Mucosa of stomach (tissue), 1 donor: ENCODE measurements around the gene ABCC12.

Experiments
- H3K27me3 ChIP-seq: one replicate; pipeline ENCODE4 v1.7.0; 2013; ENCODE audit warnings: mild to moderate bottlenecking, low read length; ENCODE audit not compliant: control insufficient read depth, insufficient read depth
- H3K36me3 ChIP-seq: one replicate; pipeline ENCODE4 v1.7.0; 2013; ENCODE audit warnings: low read length; ENCODE audit not compliant: control insufficient read depth, insufficient read depth
- H3K4me1 ChIP-seq: one replicate; pipeline ENCODE4 v1.7.0; 2013; ENCODE audit warnings: mild to moderate bottlenecking, low read length; ENCODE audit not compliant: control insufficient read depth, insufficient read depth
- H3K4me3 ChIP-seq: one replicate; pipeline ENCODE4 v1.7.0; 2013; ENCODE audit warnings: low read length
- H3K9ac ChIP-seq: one replicate; pipeline ENCODE4 v1.7.0; 2013; ENCODE audit warnings: mild to moderate bottlenecking, low read length, moderate library complexity
- H3K9me3 ChIP-seq: one replicate; pipeline ENCODE4 v1.7.0; 2013; ENCODE audit warnings: mild to moderate bottlenecking, low read length, moderate library complexity; ENCODE audit not compliant: control insufficient read depth
- donor health status: Pancreatic carcinoma.

Gene ABCC12

DNA sequence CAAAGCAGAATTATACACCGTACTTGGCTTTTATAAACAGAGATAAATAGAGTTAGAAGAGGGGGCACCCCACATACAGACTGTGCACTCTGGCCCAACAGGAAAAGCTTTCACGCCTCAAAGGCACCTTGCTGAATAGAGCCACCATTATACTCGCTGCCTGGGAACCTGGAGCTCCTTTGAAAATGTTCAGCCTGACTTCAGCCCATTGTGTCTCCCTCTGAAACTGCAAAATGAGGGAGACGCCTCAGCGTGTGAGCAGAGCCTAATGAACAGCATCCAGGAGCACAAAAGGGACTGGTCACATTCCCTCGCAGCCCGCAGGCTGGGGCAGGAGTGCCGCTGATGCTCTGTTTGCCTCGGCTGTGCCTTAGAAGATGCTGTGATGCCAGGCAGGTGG, 46.3 kb downstream of the ABCC12 start:
- no peak overlapping the region for H3K9ac ChIP-seq
- no peaks in the 10 kb centered on the region for H3K36me3 ChIP-seq
- no peaks in the 10 kb centered on the region for H3K4me1 ChIP-seq
- no peaks in the 10 kb centered on the region for H3K9me3 ChIP-seq
- H3K27me3 ChIP-seq = no peaks in the 10 kb centered on the region
- no peak overlapping the region for H3K4me3 ChIP-seq

DNA sequence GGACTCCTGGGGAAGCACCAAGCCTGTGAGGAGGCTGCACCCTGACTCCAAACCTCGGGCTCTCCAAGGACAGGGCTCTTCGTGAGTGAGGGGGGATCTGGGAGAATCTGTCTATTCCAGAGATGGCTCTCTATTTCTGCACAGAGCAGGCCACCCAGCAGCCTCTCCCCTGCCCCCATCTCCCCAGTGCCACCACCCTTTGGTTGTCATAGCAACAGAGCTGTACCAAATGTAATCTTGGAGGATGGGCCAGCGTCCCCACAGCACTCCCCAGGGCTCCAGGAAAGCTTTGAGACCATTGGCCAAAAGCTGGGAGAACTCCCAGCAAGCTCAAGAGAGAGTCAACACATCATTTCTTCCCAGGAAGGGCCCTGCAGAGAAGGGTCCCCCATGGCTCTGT, 49.3 kb downstream of the ABCC12 start:
- H3K4me1 ChIP-seq = no peaks in the 10 kb centered on the region
- H3K4me3 ChIP-seq = no peak overlapping the region
- no peaks in the 10 kb centered on the region for H3K27me3 ChIP-seq
- no peaks in the 10 kb centered on the region for H3K36me3 ChIP-seq
- H3K9me3 ChIP-seq = no peaks in the 10 kb centered on the region
- H3K9ac ChIP-seq = no peak overlapping the region
